IMR-90 (cell line): ENCODE measurements around the gene APC. TPM values are rescaled to one million over a fixed set of nuclear protein-coding genes. Genes with fewer than 3 reads are reported as not detected.

Experiments used
- ATAC-seq: fragments of 200-7000 bp; cut with Tn5 transposase; 2 replicates; pipeline ENCODE4 v1.9.1; 2020; ENCODE audit warnings: low read depth, mild to moderate bottlenecking, moderate library complexity
- BruUV-seq: library from RNA; stranded (reverse); fragments of 400-500 nt; replicated peaks from 2 replicates; lab custom pipeline; 2021; lab: Mats Ljungman, UMichigan
- CTCF ChIA-PET: fragments of 300-600 bp; formaldehyde crosslinking; extraction: SDS; loops from one replicate; lab custom pipeline; 2021; ENCODE audit warnings: antibody characterized with exemption; lab: Yijun Ruan, JAX
- POLR2A ChIA-PET: fragments of 300-600 bp; sonication (Branson Sonifier 250); formaldehyde crosslinking; loops from one replicate; lab custom pipeline; 2022; ENCODE audit warnings: antibody characterized with exemption; ENCODE audit not compliant: unreplicated experiment; lab: Charles Lee
- DNase-seq: peaks from one replicate; pipeline ENCODE4 v3.0.0; 2013
- H2AFZ ChIP-seq: replicated peaks from 2 replicates; pipeline ENCODE3; 2013; ENCODE audit warnings: low read length, mild to moderate bottlenecking; ENCODE audit not compliant: poor library complexity
- H2AK5ac ChIP-seq: 2 replicates; pipeline ENCODE4 v1.6.1; 2013; ENCODE audit warnings: low read depth, low read length, inconsistent platforms
- H2AK9ac ChIP-seq: replicated peaks from 2 replicates; pipeline ENCODE3; 2013; ENCODE audit warnings: mild to moderate bottlenecking, low read depth, low read length, moderate library complexity; ENCODE audit not compliant: poor library complexity
- H2BK120ac ChIP-seq: 2 replicates; pipeline ENCODE4 v1.6.1; 2013; ENCODE audit warnings: low read depth, low read length, inconsistent platforms
- H2BK15ac ChIP-seq: 3 replicates; pipeline ENCODE4 v1.6.1; 2013; ENCODE audit warnings: low read depth, low read length, inconsistent platforms
- H2BK20ac ChIP-seq: 2 replicates; pipeline ENCODE4 v1.6.1; 2013; ENCODE audit warnings: low read depth, mild to moderate bottlenecking, inconsistent platforms, low read length, moderate library complexity
- H2BK5ac ChIP-seq: 2 replicates; pipeline ENCODE4 v1.6.1; 2013; ENCODE audit warnings: mild to moderate bottlenecking, low read depth, low read length, inconsistent platforms; ENCODE audit not compliant: poor library complexity, severe bottlenecking
- H3K14ac ChIP-seq: replicated peaks from 2 replicates; pipeline ENCODE4 v1.6.1; 2013; ENCODE audit warnings: low read depth, low read length, inconsistent platforms
- H3K18ac ChIP-seq: 2 replicates; pipeline ENCODE4 v1.6.1; 2013; ENCODE audit warnings: low read depth, low read length, control low read depth
- H3K23ac ChIP-seq: 2 replicates; pipeline ENCODE4 v1.6.1; 2013; ENCODE audit warnings: low read depth, low read length, inconsistent platforms
- H3K27ac ChIP-seq: 2 replicates; pipeline ENCODE4 v1.5.1; 2013; ENCODE audit warnings: mild to moderate bottlenecking, control low read depth, low read length; ENCODE audit not compliant: insufficient read depth
- H3K27me3 ChIP-seq: 2 replicates; pipeline ENCODE4 v1.6.1; 2013; ENCODE audit warnings: low read length; ENCODE audit not compliant: control insufficient read depth, insufficient read depth
- H3K36me3 ChIP-seq: 2 replicates; pipeline ENCODE4 v1.6.1; 2013; ENCODE audit warnings: low read length, mixed read lengths; ENCODE audit not compliant: control insufficient read depth, insufficient read depth
- H3K4ac ChIP-seq: 2 replicates; pipeline ENCODE4 v1.6.1; 2013; ENCODE audit warnings: low read depth, low read length, inconsistent platforms
- H3K4me1 ChIP-seq: 2 replicates; pipeline ENCODE4 v1.6.1; 2013; ENCODE audit warnings: low read length, mixed read lengths; ENCODE audit not compliant: control insufficient read depth, insufficient read depth
- H3K4me2 ChIP-seq: 2 replicates; pipeline ENCODE4 v1.6.1; 2013; ENCODE audit warnings: low read depth, mild to moderate bottlenecking, control low read depth, low read length, moderate library complexity
- H3K4me3 ChIP-seq: 2 replicates; pipeline ENCODE4 v1.5.1; 2013; ENCODE audit warnings: low read depth, mild to moderate bottlenecking, control low read depth, low read length, moderate library complexity; ENCODE audit not compliant: insufficient read depth
- H3K56ac ChIP-seq: 2 replicates; pipeline ENCODE4 v1.6.1; 2013; ENCODE audit warnings: low read length, inconsistent platforms; ENCODE audit not compliant: insufficient read depth; ENCODE audit errors: extremely low read depth
- H3K79me1 ChIP-seq, 2 experiments: 2 replicates each; pipeline ENCODE4 v1.6.1; 2013; ENCODE audit warnings: low read length in 2 of 2, inconsistent platforms in 1 of 2, low read depth in 1 of 2
- H3K9ac ChIP-seq: 2 replicates; pipeline ENCODE4 v1.6.1; 2013; ENCODE audit warnings: low read depth, low read length, control low read depth
- H3K9me1 ChIP-seq: 2 replicates; pipeline ENCODE4 v1.6.1; 2013; ENCODE audit warnings: low read length, inconsistent platforms; ENCODE audit not compliant: insufficient read depth
- H3K9me3 ChIP-seq: 2 replicates; pipeline ENCODE4 v1.6.1; 2013; ENCODE audit warnings: low read length; ENCODE audit not compliant: control insufficient read depth, insufficient read depth
- H4K20me1 ChIP-seq: 2 replicates; pipeline ENCODE4 v1.6.1; 2013; ENCODE audit warnings: low read length, inconsistent platforms; ENCODE audit not compliant: insufficient read depth
- H4K5ac ChIP-seq: 2 replicates; pipeline ENCODE4 v1.6.1; 2013; ENCODE audit warnings: mild to moderate bottlenecking, low read depth, low read length, control low read depth
- H4K8ac ChIP-seq, 2 experiments: 2 replicates each; pipeline ENCODE4 v1.6.1; 2013; ENCODE audit warnings: low read depth in 2 of 2, low read length in 2 of 2, control low read depth in 1 of 2, inconsistent platforms in 1 of 2
- H4K91ac ChIP-seq: 2 replicates; pipeline ENCODE4 v1.6.1; 2013; ENCODE audit warnings: low read depth, low read length, inconsistent platforms; ENCODE audit not compliant: insufficient read depth
- MAZ ChIP-seq: IDR thresholded peaks from 2 replicates; pipeline ENCODE4 v1.6.1; 2012; ENCODE audit warnings: low read depth, mild to moderate bottlenecking, low read length, improper control_type of control experiment, moderate library complexity, borderline replicate concordance
- MXI1 ChIP-seq: IDR thresholded peaks from 2 replicates; pipeline ENCODE4 v1.6.1; 2012; ENCODE audit warnings: low read depth, mild to moderate bottlenecking, low read length, moderate library complexity, borderline replicate concordance
- NFE2L2 ChIP-seq: fragments of 150-350 bp; IDR thresholded peaks from 2 replicates; pipeline ENCODE4 v1.6.1; 2016; ENCODE audit warnings: low read depth, mild to moderate bottlenecking, low read length
- RFX5 ChIP-seq: IDR thresholded peaks from 2 replicates; pipeline ENCODE4 v1.8.0; 2012; ENCODE audit warnings: low read depth, mild to moderate bottlenecking, low read length, moderate library complexity
- SMC3 ChIP-seq: fragments of 150-350 bp; IDR thresholded peaks from 2 replicates; pipeline ENCODE4 v1.6.1; 2016; ENCODE audit warnings: low read depth, mild to moderate bottlenecking, antibody characterized with exemption, low read length, moderate library complexity
- WGBS, 2 experiments: methylation state at CpG; one replicate each; pipeline versions ENCODE4 v1.1.5 to v1.1.7; 2013; ENCODE audit warnings: missing lambda C conversion rate in 2 of 2; ENCODE audit not compliant: insufficient read length in 1 of 2; ENCODE audit errors: extremely low coverage in 2 of 2; 5-methylcytosine and 5-hydroxymethylcytosine counted together
- dilution Hi-C: fragments of 300-500 bp; cut with HindIII; formaldehyde crosslinking; loops from one replicate; pipeline ENCODE4 v1.14.3; 2018; ENCODE audit warnings: low sequenced_read_pairs; ENCODE audit not compliant: unreplicated experiment
- in situ Hi-C: fragments of 300-500 bp; cut with MboI; formaldehyde crosslinking; loops from 3 replicates; pipeline ENCODE4 v1.14.3; 2019; ENCODE audit warnings: low sequenced_read_pairs, inconsistent platforms, mixed read lengths
- intact Hi-C: fragments of 100-400 bp; cut with micrococcal nuclease; formaldehyde crosslinking; loops from 2 replicates; pipeline ENCODE4 v1.10.0; 2022
- polyA plus RNA-seq, 3 experiments: library from polyadenylated mRNA; depleted of rRNA; stranded (reverse); fragments of >200 nt; gene quantifications; 2 replicates each; pipeline ENCODE4 v1.2.3, GENCODE V29; 2012; ENCODE audit warnings: low replicate concordance in 1 of 3
- total RNA-seq: library from RNA; depleted of rRNA; stranded (reverse); fragments of >200 nt; gene quantifications from 2 replicates; pipeline ENCODE4 v1.2.3, GENCODE V29; 2012
- TF ChIP-seq, protein P1 (sequence below): fragments of 150-350 bp; IDR thresholded peaks from 2 replicates; pipeline ENCODE4 v1.6.1; 2016; ENCODE audit warnings: low read depth, mild to moderate bottlenecking, low read length, moderate library complexity, borderline replicate concordance

Gene APC
- total and polyA plus RNA-seq, 2 of the 4 experiments (the other 2 are of a cell fraction) = 7.3 to 58.4 TPM

DNA sequence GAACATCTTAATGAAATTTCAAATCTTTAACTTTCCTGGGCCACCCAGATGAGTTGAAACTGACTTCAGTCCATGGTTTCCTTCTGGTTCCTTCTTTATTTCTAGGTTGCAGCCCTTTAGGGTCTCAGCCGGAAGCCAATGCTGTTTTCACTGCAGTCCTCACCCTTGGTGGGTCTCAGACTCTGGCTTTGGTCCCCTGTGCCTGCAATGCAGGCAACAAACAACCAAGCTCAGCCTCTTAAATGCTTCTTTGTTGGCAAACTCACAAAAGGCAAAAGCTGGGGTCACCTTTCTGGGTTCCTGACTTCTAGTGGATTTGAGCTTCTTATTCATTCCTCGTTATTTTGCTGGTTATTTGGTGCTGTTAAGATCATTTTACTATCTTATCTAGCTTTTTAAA, 19.3 kb upstream of the APC start:
- in situ Hi-C loops = no loop called here
- POLR2A ChIA-PET = no interaction called here

More for the DNA sequence above, 19.3 kb upstream of the APC start:
- Histone ChIP-seq H2BK120ac (no peak overlapping the region), H3K4me1 (no peaks in the 10 kb centered on the region), H3K14ac (no peak overlapping the region), H4K8ac (no peak overlapping the region), H4K5ac (no peak overlapping the region), H3K9ac (no peak overlapping the region), H3K18ac (no peak overlapping the region), H3K4me2 (no peak overlapping the region), H3K23ac (no peak overlapping the region), H2BK15ac (no peak overlapping the region), H3K79me1 (peaks cover 10 to 19% of the 10 kb centered on the region in 2 experiments), H4K91ac (no peak overlapping the region), H2BK20ac (no peak overlapping the region), H2AK5ac (no peak overlapping the region), H3K9me3 (no peaks in the 10 kb centered on the region), H3K56ac (no peak overlapping the region), H2BK5ac (no peak overlapping the region), H3K4ac (no peak overlapping the region), H3K4me3 (no peak overlapping the region), H3K36me3 (no peaks in the 10 kb centered on the region), H4K20me1 (peaks cover 4% of the 10 kb centered on the region; the same call in 1 of the 2 replicates), H3K9me1 (no peaks in the 10 kb centered on the region), H3K27ac (no peak overlapping the region), H2AFZ (no peak overlapping the region), H2AK9ac (no peak overlapping the region), H3K27me3 (no peaks in the 10 kb centered on the region)
- no peak for DNase-seq
- no CpG with 5 or more reads among the region's 2 CpGs for WGBS, 2 experiments
- TF ChIP-seq MXI1 = no peak
- TF ChIP-seq SMC3 = no peak
- TF ChIP-seq, protein P1, sequence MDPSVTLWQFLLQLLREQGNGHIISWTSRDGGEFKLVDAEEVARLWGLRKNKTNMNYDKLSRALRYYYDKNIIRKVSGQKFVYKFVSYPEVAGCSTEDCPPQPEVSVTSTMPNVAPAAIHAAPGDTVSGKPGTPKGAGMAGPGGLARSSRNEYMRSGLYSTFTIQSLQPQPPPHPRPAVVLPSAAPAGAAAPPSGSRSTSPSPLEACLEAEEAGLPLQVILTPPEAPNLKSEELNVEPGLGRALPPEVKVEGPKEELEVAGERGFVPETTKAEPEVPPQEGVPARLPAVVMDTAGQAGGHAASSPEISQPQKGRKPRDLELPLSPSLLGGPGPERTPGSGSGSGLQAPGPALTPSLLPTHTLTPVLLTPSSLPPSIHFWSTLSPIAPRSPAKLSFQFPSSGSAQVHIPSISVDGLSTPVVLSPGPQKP = no peak
- no peak for TF ChIP-seq MAZ
- no peak for TF ChIP-seq RFX5
- TF ChIP-seq NFE2L2 = no peak
- CTCF ChIA-PET = no interaction called here
- ATAC-seq = no peak
- no TSS peak for BruUV-seq
- dilution Hi-C loops (no loop called here), intact Hi-C loops (no loop called here)
